ENCODE results near the gene ELP5.

DNA sequence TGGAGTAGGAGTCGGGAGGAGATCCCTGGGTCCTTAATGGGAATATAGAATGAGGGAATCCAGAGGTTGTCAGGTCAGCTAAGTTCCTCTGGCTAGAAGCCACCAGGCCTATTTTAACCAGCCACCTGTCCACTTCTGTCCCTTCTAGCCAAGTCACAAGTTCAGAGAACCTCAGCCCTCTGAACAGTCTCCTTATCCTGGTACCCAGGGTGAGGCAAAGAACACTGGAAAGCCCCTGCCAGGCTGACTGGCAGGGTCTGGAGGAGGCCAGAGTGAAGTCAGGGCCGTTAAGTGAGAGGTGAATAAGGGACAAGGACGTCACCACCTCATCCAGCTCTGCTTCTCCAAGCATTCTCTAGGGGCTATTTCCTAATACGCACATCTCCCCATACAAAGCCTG lies 3.2 kb upstream of the ELP5 start:
- TF ChIP-seq, protein P1, sequence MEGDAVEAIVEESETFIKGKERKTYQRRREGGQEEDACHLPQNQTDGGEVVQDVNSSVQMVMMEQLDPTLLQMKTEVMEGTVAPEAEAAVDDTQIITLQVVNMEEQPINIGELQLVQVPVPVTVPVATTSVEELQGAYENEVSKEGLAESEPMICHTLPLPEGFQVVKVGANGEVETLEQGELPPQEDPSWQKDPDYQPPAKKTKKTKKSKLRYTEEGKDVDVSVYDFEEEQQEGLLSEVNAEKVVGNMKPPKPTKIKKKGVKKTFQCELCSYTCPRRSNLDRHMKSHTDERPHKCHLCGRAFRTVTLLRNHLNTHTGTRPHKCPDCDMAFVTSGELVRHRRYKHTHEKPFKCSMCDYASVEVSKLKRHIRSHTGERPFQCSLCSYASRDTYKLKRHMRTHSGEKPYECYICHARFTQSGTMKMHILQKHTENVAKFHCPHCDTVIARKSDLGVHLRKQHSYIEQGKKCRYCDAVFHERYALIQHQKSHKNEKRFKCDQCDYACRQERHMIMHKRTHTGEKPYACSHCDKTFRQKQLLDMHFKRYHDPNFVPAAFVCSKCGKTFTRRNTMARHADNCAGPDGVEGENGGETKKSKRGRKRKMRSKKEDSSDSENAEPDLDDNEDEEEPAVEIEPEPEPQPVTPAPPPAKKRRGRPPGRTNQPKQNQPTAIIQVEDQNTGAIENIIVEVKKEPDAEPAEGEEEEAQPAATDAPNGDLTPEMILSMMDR (IDR thresholded peaks at IDR 0.05; ENCODE audit: low read depth, low read length): no peak
- no peak for TF ChIP-seq EZH2phosphoT487 (IDR thresholded peaks at IDR 0.05; ENCODE audit: low read depth)
